Nucleus accumbens (tissue), 56 donors: ENCODE results near the gene SYDE2.
"Not testable (repeated sequence)": the region's sequence is repeated elsewhere in the genome, so short reads cannot be mapped to it uniquely, and the experiment has no call there.

Experiments used
- DNase-seq, 56 donors: peaks; one replicate each; lab custom pipeline; 2025; lab: John Stamatoyannopoulos, UW

SYDE2 gene, protein sequence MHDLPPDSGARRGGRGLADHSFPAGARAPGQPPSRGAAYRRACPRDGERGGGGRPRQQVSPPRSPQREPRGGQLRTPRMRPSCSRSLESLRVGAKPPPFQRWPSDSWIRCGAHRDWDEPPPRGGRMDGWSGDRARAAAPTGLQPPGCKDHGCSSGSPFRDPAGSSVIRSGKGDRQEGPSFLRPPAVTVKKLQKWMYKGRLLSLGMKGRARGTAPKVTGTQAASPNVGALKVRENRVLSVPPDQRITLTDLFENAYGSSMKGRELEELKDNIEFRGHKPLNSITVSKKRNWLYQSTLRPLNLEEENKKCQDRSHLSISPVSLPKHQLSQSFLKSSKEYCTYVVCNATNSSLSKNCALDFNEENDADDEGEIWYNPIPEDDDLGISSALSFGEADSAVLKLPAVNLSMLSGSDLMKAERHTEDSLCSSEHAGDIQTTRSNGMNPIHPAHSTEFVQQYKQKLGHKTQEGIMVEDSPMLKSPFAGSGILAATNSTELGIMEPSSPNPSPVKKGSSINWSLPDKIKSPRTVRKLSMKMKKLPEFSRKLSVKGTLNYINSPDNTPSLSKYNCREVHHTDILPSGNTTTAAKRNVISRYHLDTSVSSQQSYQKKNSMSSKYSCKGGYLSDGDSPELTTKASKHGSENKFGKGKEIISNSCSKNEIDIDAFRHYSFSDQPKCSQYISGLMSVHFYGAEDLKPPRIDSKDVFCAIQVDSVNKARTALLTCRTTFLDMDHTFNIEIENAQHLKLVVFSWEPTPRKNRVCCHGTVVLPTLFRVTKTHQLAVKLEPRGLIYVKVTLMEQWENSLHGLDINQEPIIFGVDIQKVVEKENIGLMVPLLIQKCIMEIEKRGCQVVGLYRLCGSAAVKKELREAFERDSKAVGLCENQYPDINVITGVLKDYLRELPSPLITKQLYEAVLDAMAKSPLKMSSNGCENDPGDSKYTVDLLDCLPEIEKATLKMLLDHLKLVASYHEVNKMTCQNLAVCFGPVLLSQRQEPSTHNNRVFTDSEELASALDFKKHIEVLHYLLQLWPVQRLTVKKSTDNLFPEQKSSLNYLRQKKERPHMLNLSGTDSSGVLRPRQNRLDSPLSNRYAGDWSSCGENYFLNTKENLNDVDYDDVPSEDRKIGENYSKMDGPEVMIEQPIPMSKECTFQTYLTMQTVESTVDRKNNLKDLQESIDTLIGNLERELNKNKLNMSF

GRCh38 chr1:85200463-85201339 lies at the start of gene SYDE2:
SYDE2 (minus strand) TSS chr1:85201016; CDS start chr1:85200996, 20 bp downstream.
- DNase-seq = peak in 44 of 56 donors; percentile 11 to 68 (median 32)

DNA sequence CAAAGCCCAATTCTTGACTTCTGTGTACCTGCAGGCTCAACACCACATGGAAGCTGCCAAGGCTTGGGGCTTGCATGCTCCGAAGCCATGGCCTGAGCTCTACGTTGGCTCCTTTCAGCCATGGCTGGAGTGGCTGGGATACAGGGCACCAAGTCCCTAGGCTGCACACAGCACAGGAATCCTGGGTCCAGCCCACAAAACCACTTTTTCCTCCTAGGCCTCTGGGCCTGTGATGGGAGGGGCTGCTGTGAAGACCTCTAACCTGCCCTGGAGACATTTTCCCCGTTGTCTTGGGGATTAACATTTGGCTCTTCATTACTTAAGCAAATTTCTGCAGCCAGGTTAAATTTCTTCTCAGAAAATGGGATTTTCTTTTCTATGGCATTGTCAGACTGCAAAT lies 48.2 kb upstream of the SYDE2 start:
- DNase-seq = not testable (repeated sequence)

GRCh38 chr1:85245891-85246290 lies 45.1 kb upstream of the SYDE2 start:
- no peak for DNase-seq

- no peak for DNase-seq
Measured at GRCh38 chr1:85245456-85245855, 44.6 kb upstream of the SYDE2 start.

- DNase-seq = no peak
Measured at GRCh38 chr1:85244271-85245061, 43.6 kb upstream of the SYDE2 start.

- no peak for DNase-seq
Measured at GRCh38 chr1:85243372-85243771, 42.6 kb upstream of the SYDE2 start.

GRCh38 chr1:85240643-85241042 lies 39.8 kb upstream of the SYDE2 start:
- DNase-seq = no peak

- DNase-seq = peak in 1 of 56 donors; percentile 0
Measured at GRCh38 chr1:85240174-85240601, 39.4 kb upstream of the SYDE2 start.

DNA sequence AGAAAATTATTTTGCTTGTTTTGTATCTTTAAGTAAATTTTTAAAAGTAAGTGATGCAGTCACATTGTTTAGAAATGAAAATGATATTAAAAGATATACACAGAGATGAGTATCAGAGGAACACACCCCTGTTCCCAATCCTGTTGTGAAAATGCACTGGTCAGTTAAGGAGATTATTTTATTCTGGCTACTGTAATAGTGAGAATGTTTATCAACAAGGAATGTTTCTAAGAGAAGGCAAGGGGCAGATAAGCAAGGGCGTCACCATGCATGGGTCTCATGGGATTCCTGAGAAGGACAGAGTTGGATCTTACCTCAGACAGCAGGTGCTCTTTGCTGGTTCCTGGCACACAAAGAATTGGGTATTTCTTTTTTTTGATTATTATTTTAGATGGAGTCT lies 36.8 kb upstream of the SYDE2 start:
- no peak for DNase-seq

DNA sequence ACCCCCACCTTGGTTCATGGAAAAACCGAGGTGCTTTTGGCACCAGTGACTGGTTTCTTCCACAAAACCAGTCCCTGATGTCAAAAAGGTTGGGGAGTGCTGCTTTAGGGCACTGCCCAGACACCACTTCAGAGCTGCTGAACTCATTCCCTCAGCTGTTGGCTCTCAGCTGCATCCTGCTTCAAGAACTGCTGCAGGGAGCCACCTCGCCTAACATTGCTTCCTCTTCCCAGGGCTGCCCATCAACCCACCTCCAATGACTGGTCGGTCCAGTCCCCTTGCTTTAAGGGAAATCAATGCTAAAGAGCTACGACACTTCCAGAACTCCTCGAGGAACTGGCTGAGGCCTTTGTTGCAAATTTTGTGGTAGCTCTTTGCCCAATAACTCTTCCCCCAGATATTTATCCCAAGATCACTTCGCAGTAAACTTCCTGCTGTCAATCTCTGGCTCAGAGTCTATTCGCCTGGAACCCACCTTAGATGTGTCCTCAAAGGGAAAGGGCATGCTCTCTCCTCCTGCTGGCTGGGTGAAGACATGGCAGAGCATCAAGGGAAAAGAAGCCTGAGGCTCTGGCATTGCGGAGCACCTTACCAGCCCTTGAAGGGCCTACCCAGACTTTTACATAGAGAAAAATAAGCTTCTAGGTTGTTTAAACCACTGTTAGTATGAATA lies 29.6 kb upstream of the SYDE2 start:
- no peak for DNase-seq

GRCh38 chr1:85229574-85230097 lies 28.8 kb upstream of the SYDE2 start:
- no peak for DNase-seq

GRCh38 chr1:85228972-85229371 lies 28.2 kb upstream of the SYDE2 start:
- no peak for DNase-seq

- DNase-seq = no peak
Measured at GRCh38 chr1:85225624-85226380, 25.0 kb upstream of the SYDE2 start.

DNA sequence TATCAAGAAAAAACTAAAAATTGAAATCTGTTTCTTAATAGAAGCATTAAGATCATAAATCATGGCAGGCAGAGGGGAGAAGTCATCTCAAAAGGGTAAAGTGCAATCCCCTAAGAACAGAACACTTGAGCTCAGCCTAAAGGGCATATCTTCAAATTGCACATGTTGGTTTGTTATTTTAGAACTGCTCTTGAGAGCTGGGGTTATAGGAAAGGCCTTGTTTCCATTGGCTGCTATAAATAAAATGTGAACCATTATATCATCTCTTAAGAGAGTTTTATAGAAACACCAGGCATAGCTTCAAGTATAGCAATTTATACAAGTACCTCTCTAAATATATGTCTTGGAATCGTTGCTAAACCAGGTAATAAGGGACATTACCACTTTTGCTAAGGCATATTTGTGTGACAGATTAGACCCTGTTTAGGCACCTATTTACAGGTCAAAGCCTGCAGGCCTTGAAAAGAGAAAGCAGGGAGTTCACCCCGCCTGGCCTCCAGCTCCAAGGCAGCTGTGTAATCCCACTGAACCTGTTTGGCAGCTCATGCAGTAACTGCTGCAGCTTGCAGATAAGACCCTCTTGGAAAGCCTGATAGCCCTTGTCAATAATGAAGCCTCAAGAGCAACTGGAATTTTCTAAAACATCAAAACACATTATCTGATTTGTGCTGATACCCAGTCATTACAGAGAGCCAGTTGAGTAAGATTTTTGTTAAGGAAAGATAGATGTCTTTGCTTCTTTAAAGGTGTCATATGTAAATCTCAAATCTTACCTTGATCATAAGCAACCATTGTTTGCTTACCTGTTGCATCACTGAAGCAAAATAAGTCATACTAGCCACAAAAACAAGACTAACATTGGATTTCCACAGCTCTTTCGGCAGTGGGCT lies 24.2 kb upstream of the SYDE2 start:
- no peak for DNase-seq

DNA sequence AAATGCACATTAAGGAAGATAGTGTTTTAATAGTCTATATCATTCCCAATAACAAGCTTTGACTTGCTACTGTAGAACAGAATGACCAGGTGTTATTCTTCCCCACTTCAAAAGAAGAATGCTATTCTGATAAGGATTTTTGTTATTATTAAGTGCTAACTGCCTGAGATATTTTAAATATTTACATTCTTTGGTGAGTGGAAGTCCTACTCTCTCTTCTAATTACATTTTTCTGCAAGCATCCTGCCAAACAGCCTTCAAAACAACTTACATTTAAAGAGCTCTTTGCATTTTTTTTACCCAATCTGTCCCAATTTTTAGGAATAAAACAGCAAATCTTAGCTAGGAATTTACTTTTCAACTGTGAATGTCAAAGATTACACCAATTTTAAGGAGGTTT lies 23.5 kb upstream of the SYDE2 start:
- DNase-seq = no peak

DNA sequence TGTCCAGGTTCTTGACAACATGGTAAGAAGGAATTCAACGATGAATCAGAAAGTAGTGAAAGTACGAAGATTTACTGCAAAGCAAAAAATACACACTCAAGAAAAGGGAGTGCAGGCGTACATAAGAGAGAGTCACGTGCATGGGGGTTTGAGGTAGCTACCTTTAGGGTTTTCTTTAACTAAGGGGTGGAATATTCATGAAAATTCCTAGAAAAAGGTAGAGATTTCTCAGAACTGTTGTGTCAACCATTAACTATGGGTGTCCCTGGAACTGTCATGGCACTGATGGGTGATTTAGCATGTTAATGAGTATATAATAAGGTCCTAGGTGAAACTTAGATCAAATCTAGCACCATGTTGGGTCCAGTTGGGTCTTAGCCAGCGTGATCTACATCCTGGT lies 22.5 kb upstream of the SYDE2 start:
- no peak for DNase-seq
